ENCODE results near the gene CCL28. TPM values are rescaled to one million over a fixed set of nuclear protein-coding genes. Genes with fewer than 3 reads are reported as not detected.
A peak's percentile ranks its signal among the peaks of the same experiment; 100 is the strongest.

Gene CCL28
- total and polyA plus RNA-seq, 9 of the 15 experiments (the other 6 are each of a cell fraction or from before 2014, with no cell fraction given), result not detected

GRCh38 chr5:43422143-43422542 lies 10.0 kb upstream of the CCL28 start:
- POLR2A ChIA-PET, result interaction anchor here (1.8 kb wide), 1 partner anchor 10 kb away, joined by 4 read pairs; the partner anchor contains the start of gene CCL28
- no TSS peak for BruUV-seq (replicated peaks)

GRCh38 chr5:43421450-43422133 lies 9.4 kb upstream of the CCL28 start:
- in situ Hi-C loops (cut with MboI), result no loop called here
- Histone ChIP-seq H3K79me2 (ENCODE audit: control insufficient read depth, insufficient read depth, low read length) (no peaks in the 10 kb centered on the region), H3K9me3 (replicated peaks; ENCODE audit: control insufficient read depth, insufficient read depth, low read depth, low read length) (no peaks in the 10 kb centered on the region), H3K27ac (ENCODE audit: extremely low read depth, low read depth, low read length) (no peak overlapping the region), H4K20me1 (replicated peaks; ENCODE audit: control insufficient read depth, insufficient read depth, low read length) (no peaks in the 10 kb centered on the region), H2AFZ (ENCODE audit: low read depth, low read length) (no peak overlapping the region), H3K27me3 (ENCODE audit: control insufficient read depth in 2 of 2, insufficient read depth in 2 of 2, low read length in 2 of 2) (no peaks in the 10 kb centered on the region), H3K9ac (ENCODE audit: insufficient read depth in 1 of 2, low read depth in 2 of 2, low read length in 2 of 2) (no peak overlapping the region), H3K9me1 (ENCODE audit: control insufficient read depth, insufficient read depth, low read length) (peaks cover 2% of the 10 kb centered on the region), H3K4me2 (ENCODE audit: insufficient read depth, low read length) (no peak overlapping the region), H3K4me3 (no peak overlapping the region), H3K4me1 (replicated peaks in 1 of 2; ENCODE audit: control insufficient read depth in 2 of 2, insufficient read depth in 2 of 2, low read length in 2 of 2) (peaks cover 6 to 8% of the 10 kb centered on the region in 2 experiments; a peak in 4 of 5 replicates), H3K36me3 (ENCODE audit: control insufficient read depth, insufficient read depth, low read length) (no peaks in the 10 kb centered on the region)
- POLR2A ChIA-PET, result interaction anchor here (1.8 kb wide), 1 partner anchor 10 kb away, joined by 4 read pairs; the partner anchor contains the start of gene CCL28
- DNase-seq (ENCODE audit: extremely low read depth in 1 of 4, low spot score in 3 of 4) (no peak), ATAC-seq (no peak), FAIRE-seq (no peak)
- WGBS (ENCODE audit: insufficient coverage, low coverage, missing lambda C conversion rate), result 78% methylated on average over 7 of the region's 7 CpGs
- TF ChIP-seq CEBPB (tag; IDR thresholded peaks at IDR 0.05) (peak; percentile 33; the same call in 1 of the 2 replicates), E2F1 (CRISPR knock-in tag; IDR thresholded peaks at IDR 0.05) (no peak)
- BruUV-seq (replicated peaks), result no TSS peak
- intact Hi-C loops (cut with micrococcal nuclease), result no loop called here
- CTCF ChIA-PET (ENCODE audit: low intra/inter-chr PET ratio), result no interaction called here

More at GRCh38 chr5:43422143-43422542, 10.0 kb upstream of the CCL28 start:
- Histone ChIP-seq H2AFZ (ENCODE audit: low read depth, low read length) (no peak overlapping the region; the same call in 1 of the 2 replicates), H3K79me2 (ENCODE audit: control insufficient read depth, insufficient read depth, low read length) (no peaks in the 10 kb centered on the region), H3K36me3 (ENCODE audit: control insufficient read depth, insufficient read depth, low read length) (no peaks in the 10 kb centered on the region), H3K4me2 (ENCODE audit: insufficient read depth, low read length) (no peak overlapping the region), H3K4me3 (no peak overlapping the region), H3K9me3 (replicated peaks; ENCODE audit: control insufficient read depth, insufficient read depth, low read depth, low read length) (no peaks in the 10 kb centered on the region), H3K27ac (ENCODE audit: extremely low read depth, low read depth, low read length) (no peak overlapping the region), H3K27me3 (ENCODE audit: control insufficient read depth in 2 of 2, insufficient read depth in 2 of 2, low read length in 2 of 2) (no peaks in the 10 kb centered on the region), H3K9me1 (ENCODE audit: control insufficient read depth, insufficient read depth, low read length) (no peaks in the 10 kb centered on the region), H4K20me1 (replicated peaks; ENCODE audit: control insufficient read depth, insufficient read depth, low read length) (no peaks in the 10 kb centered on the region), H3K4me1 (replicated peaks in 1 of 2; ENCODE audit: control insufficient read depth in 2 of 2, insufficient read depth in 2 of 2, low read length in 2 of 2) (peaks cover under 1 to 2% of the 10 kb centered on the region in 2 experiments; a peak in 3 of 5 replicates), H3K9ac (ENCODE audit: insufficient read depth in 1 of 2, low read depth in 2 of 2, low read length in 2 of 2) (no peak overlapping the region)
- intact Hi-C loops (cut with micrococcal nuclease), result no loop called here
- TF ChIP-seq RBM17 (IDR thresholded peaks at IDR 0.05; ENCODE audit: borderline replicate concordance, low read depth, low read length), result no peak
- TF ChIP-seq ZNF175 (CRISPR knock-in tag; IDR thresholded peaks at IDR 0.05; ENCODE audit: low read depth), result no peak
- TF ChIP-seq POLR2G (IDR thresholded peaks at IDR 0.05; ENCODE audit: low read depth, low read length), result no peak
- no peak for TF ChIP-seq NFRKB (IDR thresholded peaks at IDR 0.05; ENCODE audit: low read depth)
- no peak for TF ChIP-seq MEIS2 (IDR thresholded peaks at IDR 0.05; ENCODE audit: partially characterized antibody)
- TF ChIP-seq ZNF507 (tag; conservative IDR thresholded peaks at IDR 0.05), result no peak
- CTCF ChIA-PET (ENCODE audit: low intra/inter-chr PET ratio), result no interaction called here
- DNase-seq (ENCODE audit: extremely low read depth in 1 of 4, low spot score in 3 of 4), result no peak
- in situ Hi-C loops (cut with MboI), result no loop called here
- ATAC-seq, result no peak
- WGBS (ENCODE audit: insufficient coverage, low coverage, missing lambda C conversion rate), result 53% methylated on average over 2 of the region's 2 CpGs
- FAIRE-seq, result no peak
